Stomach (tissue), 4 donors: ENCODE results near the gene MCAT.

Experiments
- CTCF ChIP-seq, 7 experiments: fragments of 450-650 bp in 4 of 7; fragments of 200-600 bp in 3 of 7; sonication (generic) in 3 of 7; IDR thresholded peaks; one replicate each; pipeline ENCODE4 v1.5.1; 2016 to 2019; ENCODE audit warnings: antibody characterized with exemption in 7 of 7, control low read depth in 2 of 7, mild to moderate bottlenecking in 1 of 7
- POLR2A ChIP-seq, 4 donors: fragments of 450-650 bp; IDR thresholded peaks; one replicate each; pipeline ENCODE4 v1.6.1; 2016; ENCODE audit warnings: antibody characterized with exemption in 4 of 4, control low read depth in 2 of 4, mild to moderate bottlenecking in 1 of 4, moderate library complexity in 1 of 4

DNA sequence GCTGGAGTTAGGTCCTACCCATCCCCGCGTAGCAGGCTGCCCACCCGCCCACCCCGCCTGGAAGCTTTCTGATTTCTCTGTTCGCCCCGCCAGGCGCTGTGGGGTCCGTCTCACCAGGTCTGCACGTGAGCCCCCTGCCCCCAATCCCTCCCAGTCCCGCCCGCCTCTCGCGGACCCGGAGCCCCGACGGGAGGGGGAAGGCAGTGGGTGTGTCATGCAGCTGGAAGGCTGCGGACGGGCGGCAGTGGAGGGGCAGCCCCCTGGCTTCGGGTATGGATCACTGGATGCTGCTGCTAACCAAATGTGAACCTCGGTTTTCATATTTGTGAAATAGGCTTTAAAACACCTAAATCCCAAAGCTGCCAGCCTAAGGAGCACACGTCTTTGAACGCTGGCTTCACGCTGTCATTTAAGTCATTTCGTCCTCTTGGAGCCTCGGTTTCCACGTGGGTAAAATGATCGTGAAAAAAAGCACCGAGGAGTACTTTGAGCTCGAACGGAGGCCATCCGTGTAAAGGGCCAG lies 33.2 kb downstream of the MCAT start:
- no peak for TF ChIP-seq CTCF (IDR thresholded peaks at IDR 0.05)
- no peak for TF ChIP-seq POLR2A (IDR thresholded peaks at IDR 0.05)
